Gastrocnemius medialis (tissue), 4 donors: ENCODE measurements around the gene FOSL2.

Experiments
- POLR2A ChIP-seq, 2 donors: fragments of 450-650 bp; IDR thresholded peaks; one replicate each; pipeline ENCODE4 v1.6.1; 2017; ENCODE audit warnings: antibody characterized with exemption in 2 of 2, mild to moderate bottlenecking in 2 of 2, moderate library complexity in 2 of 2
- TF ChIP-seq, protein P1 (sequence below), 5 experiments: fragments of 450-650 bp in 3 of 5; fragments of 200-600 bp in 2 of 5; sonication (generic) in 2 of 5; IDR thresholded peaks in 4 of 5; conservative IDR thresholded peaks in 1 of 5; 1 replicate in 4 of 5; 2 replicates in 1 of 5; pipeline ENCODE4 v1.5.1; 2016 to 2019; ENCODE audit warnings: antibody characterized with exemption in 5 of 5, mild to moderate bottlenecking in 3 of 5, moderate library complexity in 3 of 5

DNA sequence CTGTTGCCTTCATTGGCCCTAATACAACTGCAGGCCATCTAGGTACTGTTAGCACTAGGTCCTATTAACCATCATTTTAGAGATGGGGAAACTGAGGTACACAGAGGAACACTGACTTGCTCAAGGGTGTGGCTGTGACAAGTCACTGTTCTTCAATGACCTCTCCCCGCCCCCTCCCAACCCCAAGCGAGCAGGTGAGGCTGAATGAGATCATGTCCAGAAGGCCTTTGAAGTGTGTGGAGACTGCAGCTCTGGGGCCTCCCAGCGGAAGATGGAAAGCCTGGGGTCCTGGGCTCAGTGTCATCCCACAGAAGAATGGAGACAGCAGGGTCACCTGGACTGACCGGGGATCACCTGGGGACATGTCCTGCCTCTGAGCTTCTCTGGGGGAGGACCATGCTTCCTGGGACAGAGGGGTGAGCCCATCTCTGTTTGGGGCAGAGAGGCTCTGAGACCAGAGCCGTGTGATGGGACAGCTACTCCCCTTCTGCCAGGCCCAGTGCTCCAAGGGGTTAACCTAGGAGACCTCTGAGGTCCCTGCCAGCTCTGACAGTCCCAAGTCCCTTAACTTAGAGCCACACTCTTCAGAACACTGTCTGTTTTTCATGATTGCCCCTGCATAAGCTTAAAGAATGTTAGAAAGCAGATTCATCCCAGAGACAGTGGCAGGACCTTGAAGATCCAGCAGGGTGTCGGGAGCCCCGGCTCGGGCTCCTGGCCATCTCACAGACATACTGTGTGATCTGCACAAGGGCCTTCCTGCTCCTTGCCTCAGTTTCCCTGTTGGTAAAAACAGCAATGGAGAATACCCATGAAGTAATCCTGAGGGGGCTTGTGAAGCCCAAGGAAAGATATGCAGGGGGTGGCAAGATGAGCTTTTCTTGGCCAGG lies 16.7 kb upstream of the FOSL2 start:
- TF ChIP-seq, protein P1, sequence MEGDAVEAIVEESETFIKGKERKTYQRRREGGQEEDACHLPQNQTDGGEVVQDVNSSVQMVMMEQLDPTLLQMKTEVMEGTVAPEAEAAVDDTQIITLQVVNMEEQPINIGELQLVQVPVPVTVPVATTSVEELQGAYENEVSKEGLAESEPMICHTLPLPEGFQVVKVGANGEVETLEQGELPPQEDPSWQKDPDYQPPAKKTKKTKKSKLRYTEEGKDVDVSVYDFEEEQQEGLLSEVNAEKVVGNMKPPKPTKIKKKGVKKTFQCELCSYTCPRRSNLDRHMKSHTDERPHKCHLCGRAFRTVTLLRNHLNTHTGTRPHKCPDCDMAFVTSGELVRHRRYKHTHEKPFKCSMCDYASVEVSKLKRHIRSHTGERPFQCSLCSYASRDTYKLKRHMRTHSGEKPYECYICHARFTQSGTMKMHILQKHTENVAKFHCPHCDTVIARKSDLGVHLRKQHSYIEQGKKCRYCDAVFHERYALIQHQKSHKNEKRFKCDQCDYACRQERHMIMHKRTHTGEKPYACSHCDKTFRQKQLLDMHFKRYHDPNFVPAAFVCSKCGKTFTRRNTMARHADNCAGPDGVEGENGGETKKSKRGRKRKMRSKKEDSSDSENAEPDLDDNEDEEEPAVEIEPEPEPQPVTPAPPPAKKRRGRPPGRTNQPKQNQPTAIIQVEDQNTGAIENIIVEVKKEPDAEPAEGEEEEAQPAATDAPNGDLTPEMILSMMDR (IDR thresholded peaks at IDR 0.05 in 4 of 5, conservative IDR thresholded peaks at IDR 0.05 in 1 of 5), result no peak
- no peak for TF ChIP-seq POLR2A (IDR thresholded peaks at IDR 0.05)
